GM21360 (cell line): ENCODE data around the gene MMP15.
"Not testable (repeated sequence)": the region's sequence is repeated elsewhere in the genome, so short reads cannot be mapped to it uniquely, and the experiment has no call there.

ENCODE experiments used
- ATAC-seq: cut with Tn5 transposase; IDR thresholded peaks from one replicate; pipeline ENCODE4 v1.9.1; 2021; ENCODE audit warnings: mild to moderate bottlenecking, moderate library complexity; ENCODE audit not compliant: unreplicated experiment

MMP15 gene

GRCh38 chr16:58084635-58085034 lies 59.1 kb downstream of the MMP15 start:
- ATAC-seq, result no peak

GRCh38 chr16:58085171-58085570 lies 59.6 kb downstream of the MMP15 start:
- no peak for ATAC-seq

DNA sequence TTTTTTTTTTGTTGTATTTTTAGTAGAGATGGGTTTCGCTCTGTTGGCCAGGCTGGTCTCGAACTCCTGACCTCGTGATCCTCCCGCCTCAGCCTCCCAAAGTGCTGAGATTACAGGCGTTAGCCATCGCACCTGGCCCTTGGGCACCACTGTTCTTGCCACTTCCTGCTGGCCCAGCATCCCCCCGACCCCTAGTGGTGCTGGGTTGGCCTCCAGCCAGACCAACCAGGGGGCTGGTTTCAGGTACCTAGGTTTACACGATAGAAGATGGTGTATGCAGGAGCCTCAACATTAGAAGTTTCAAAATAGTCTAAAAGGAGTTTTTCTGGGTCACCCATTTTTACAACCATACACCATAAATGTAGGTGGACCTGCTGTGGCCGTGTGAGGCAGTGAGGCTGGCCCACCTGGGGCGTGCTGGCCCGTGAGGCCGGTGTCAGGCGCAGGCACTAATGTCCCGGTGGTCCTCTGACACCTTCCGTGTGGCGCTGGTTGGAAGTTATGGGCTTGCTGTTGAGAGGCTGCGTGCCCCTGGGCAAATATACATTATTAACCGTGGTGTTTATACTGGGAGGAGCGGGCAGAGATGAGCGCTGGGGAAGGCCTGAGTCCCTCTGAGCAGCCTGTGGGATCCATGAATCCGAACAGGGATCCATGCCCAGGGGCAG lies 60.2 kb downstream of the MMP15 start:
- ATAC-seq, result no peak

DNA sequence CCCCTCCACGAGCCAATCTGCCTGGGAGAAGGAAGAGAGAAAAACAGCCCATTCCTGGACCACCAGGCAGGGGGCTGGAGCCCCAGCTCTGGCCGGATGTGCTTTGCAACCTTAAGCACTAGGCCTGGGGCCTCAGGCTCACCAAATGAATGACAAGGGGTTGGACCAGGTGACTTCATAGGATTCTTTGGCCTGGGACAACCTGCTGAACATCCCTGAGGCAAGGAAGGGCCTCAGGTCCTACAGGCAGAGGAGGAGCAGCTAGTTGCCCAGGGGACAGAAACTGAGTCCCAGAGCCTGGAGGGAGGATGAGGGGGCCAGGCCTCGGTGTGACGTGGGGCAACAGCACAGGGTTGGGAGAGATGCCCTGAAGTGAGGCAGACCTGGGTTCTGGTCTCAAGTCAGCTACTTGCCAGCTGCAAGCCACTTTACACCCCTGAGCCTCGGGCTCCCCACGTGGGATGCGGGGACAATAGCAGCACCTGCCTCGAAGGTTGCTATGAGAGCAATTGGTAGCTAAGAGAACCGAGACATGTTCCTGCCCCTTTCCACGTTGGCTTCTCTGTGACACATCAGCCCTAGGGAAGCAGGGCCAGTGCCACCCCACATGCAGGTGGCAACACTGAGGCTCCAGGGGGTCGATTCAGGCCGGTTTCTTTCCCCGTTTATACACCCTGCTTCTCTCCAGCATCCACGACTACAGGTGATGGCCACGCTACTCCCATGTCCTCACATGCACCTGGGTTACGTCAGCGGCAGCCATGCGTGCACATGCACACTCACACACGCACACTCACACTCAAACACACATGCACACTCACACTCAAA lies 61.0 kb downstream of the MMP15 start:
- ATAC-seq, result no peak

- no peak for ATAC-seq
Observed at GRCh38 chr16:58087209-58087913, 61.8 kb downstream of the MMP15 start.

GRCh38 chr16:58088091-58088490 lies 62.5 kb downstream of the MMP15 start:
- ATAC-seq, result no peak

- not testable (repeated sequence) for ATAC-seq
Observed at GRCh38 chr16:58090396-58090795, 64.8 kb downstream of the MMP15 start.

GRCh38 chr16:58094026-58094425 lies 68.5 kb downstream of the MMP15 start:
- ATAC-seq, result no peak

GRCh38 chr16:58094791-58095574 lies 69.4 kb downstream of the MMP15 start:
- ATAC-seq, result no peak

GRCh38 chr16:58095575-58095960 lies 70.0 kb downstream of the MMP15 start:
- ATAC-seq, result not testable (repeated sequence)

DNA sequence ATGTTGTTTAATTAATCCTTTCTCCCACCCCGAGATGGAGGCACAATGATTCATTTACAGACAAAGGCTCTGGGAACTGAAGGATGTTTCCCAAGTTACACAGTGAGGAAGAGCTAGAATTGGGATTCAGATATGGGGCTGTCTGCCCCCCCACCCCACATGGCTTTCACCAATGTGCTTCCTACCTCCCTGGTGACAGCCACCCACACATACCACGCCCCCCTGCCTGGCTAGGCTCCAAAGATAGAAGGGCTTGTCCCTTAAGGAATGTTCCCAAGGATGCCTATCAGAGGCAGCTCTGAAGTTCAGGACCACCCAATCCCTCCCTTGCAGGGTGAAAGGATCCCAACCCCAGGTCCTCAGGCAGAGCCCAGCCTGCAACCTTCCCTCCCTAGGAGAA lies 70.7 kb downstream of the MMP15 start:
- no peak for ATAC-seq
